AG09319 (cell line): Measurements from ENCODE around the gene EEPD1.

Experiments
- DNase-seq: peaks from one replicate; pipeline ENCODE4 v3.0.0-alpha.2; 2010; ENCODE audit warnings: low read depth; ENCODE audit errors: extremely low read depth
- CTCF ChIP-seq: IDR thresholded peaks from 2 replicates; pipeline ENCODE4 v1.5.1; 2011; ENCODE audit warnings: low read depth, mild to moderate bottlenecking, inconsistent platforms, low read length, moderate library complexity

EEPD1 gene

GRCh38 chr7:36167403-36168050 lies 14.5 kb downstream of the EEPD1 start:
- no peak for DNase-seq
- no peak for TF ChIP-seq CTCF

- no peak for DNase-seq
- no peak for TF ChIP-seq CTCF
Measured at GRCh38 chr7:36171503-36171902, 18.4 kb downstream of the EEPD1 start.

- TF ChIP-seq CTCF: no peak
- no peak for DNase-seq
Measured at GRCh38 chr7:36175886-36176285, 22.8 kb downstream of the EEPD1 start.

GRCh38 chr7:36176697-36177096 lies 23.6 kb downstream of the EEPD1 start:
- no peak for TF ChIP-seq CTCF
- no peak for DNase-seq

GRCh38 chr7:36180121-36180520 lies 27.1 kb downstream of the EEPD1 start:
- DNase-seq: no peak
- no peak for TF ChIP-seq CTCF

GRCh38 chr7:36181668-36182067 lies 28.6 kb downstream of the EEPD1 start:
- no peak for TF ChIP-seq CTCF
- no peak for DNase-seq

GRCh38 chr7:36182854-36183604 lies 30.0 kb downstream of the EEPD1 start:
- TF ChIP-seq CTCF: no peak
- DNase-seq: no peak
